Liver (tissue), 9 donors: ENCODE data around the gene ASXL1. TPM values are rescaled to one million over a fixed set of nuclear protein-coding genes. Genes with fewer than 3 reads are reported as not detected.

Experiments used
- DNase-seq: peaks from one replicate; pipeline ENCODE4 v3.0.0-alpha.2; 2017; ENCODE audit warnings: low spot score
- H3K27ac ChIP-seq, 2 donors: one replicate each; pipeline ENCODE4 v1.7.0; 2013; ENCODE audit warnings: inconsistent platforms in 2 of 2, low read length in 2 of 2, control low read depth in 1 of 2, low read depth in 1 of 2, mild to moderate bottlenecking in 1 of 2
- H3K27me3 ChIP-seq, 4 donors: one replicate each; pipeline versions ENCODE4 v1.6.1 to v1.7.0; 2013; ENCODE audit warnings: low read length in 3 of 4, inconsistent platforms in 1 of 4, mild to moderate bottlenecking in 1 of 4, moderate library complexity in 1 of 4; ENCODE audit not compliant: control insufficient read depth in 4 of 4, insufficient read depth in 4 of 4
- H3K36me3 ChIP-seq, 4 donors: one replicate each; pipeline versions ENCODE4 v1.6.1 to v1.7.0; 2013; ENCODE audit warnings: low read length in 3 of 4, mild to moderate bottlenecking in 3 of 4, low read depth in 1 of 4, moderate library complexity in 1 of 4; ENCODE audit not compliant: control insufficient read depth in 4 of 4, insufficient read depth in 3 of 4
- H3K4me1 ChIP-seq, 4 donors: one replicate each; pipeline versions ENCODE4 v1.6.1 to v1.7.0; 2013; ENCODE audit warnings: low read length in 3 of 4, mild to moderate bottlenecking in 3 of 4, moderate library complexity in 1 of 4; ENCODE audit not compliant: control insufficient read depth in 4 of 4, insufficient read depth in 4 of 4
- H3K4me3 ChIP-seq, 3 donors: one replicate each; pipeline versions ENCODE4 v1.6.1 to v1.7.0; 2013; ENCODE audit warnings: low read length in 3 of 3, control low read depth in 1 of 3, low read depth in 1 of 3, mild to moderate bottlenecking in 1 of 3
- H3K9ac ChIP-seq, 2 donors: one replicate each; pipeline ENCODE4 v1.7.0; 2013; ENCODE audit warnings: low read length in 2 of 2, mild to moderate bottlenecking in 2 of 2, moderate library complexity in 2 of 2, control low read depth in 1 of 2, low read depth in 1 of 2
- H3K9me3 ChIP-seq, 4 donors: one replicate each; pipeline versions ENCODE4 v1.6.1 to v1.7.0; 2013; ENCODE audit warnings: low read length in 3 of 4; ENCODE audit not compliant: control insufficient read depth in 4 of 4
- EGR1 ChIP-seq, 2 donors: IDR thresholded peaks; 2 replicates each; pipeline ENCODE4 v1.6.1; 2016 to 2018; ENCODE audit warnings: antibody characterized with exemption in 2 of 2, low read depth in 2 of 2
- FOXA1 ChIP-seq: IDR thresholded peaks from 2 replicates; pipeline ENCODE4 v1.6.1; 2016; ENCODE audit warnings: antibody characterized with exemption
- FOXA2 ChIP-seq: IDR thresholded peaks from 2 replicates; pipeline ENCODE4 v1.6.1; 2016; ENCODE audit warnings: antibody characterized with exemption
- GABPA ChIP-seq, 2 donors: IDR thresholded peaks in 1 of 2; conservative IDR thresholded peaks in 1 of 2; 2 replicates each; pipeline ENCODE4 v1.6.1; 2016; ENCODE audit warnings: antibody characterized with exemption in 2 of 2, mild to moderate bottlenecking in 1 of 2, moderate library complexity in 1 of 2
- HNF4A ChIP-seq, 2 donors: conservative IDR thresholded peaks; 2 replicates each; pipeline ENCODE4 v1.6.1; 2016; ENCODE audit warnings: antibody characterized with exemption in 2 of 2, mild to moderate bottlenecking in 2 of 2
- HNF4G ChIP-seq: IDR thresholded peaks from 2 replicates; pipeline ENCODE4 v1.6.1; 2016; ENCODE audit warnings: antibody characterized with exemption
- JUND ChIP-seq, 2 donors: IDR thresholded peaks; 2 replicates each; pipeline ENCODE4 v1.6.1; 2016; ENCODE audit warnings: antibody characterized with exemption in 2 of 2
- NR2F2 ChIP-seq: IDR thresholded peaks from 2 replicates; pipeline ENCODE4 v1.6.1; 2016; ENCODE audit warnings: antibody characterized with exemption
- RAD21 ChIP-seq, 2 donors: IDR thresholded peaks; 2 replicates each; pipeline ENCODE4 v1.6.1; 2016; ENCODE audit warnings: antibody characterized with exemption in 2 of 2, mild to moderate bottlenecking in 2 of 2
- RXRA ChIP-seq, 2 donors: IDR thresholded peaks; 2 replicates each; pipeline ENCODE4 v1.6.1; 2017 to 2018; ENCODE audit warnings: antibody characterized with exemption in 2 of 2, mild to moderate bottlenecking in 1 of 2
- SP1 ChIP-seq: IDR thresholded peaks from 2 replicates; pipeline ENCODE4 v1.6.1; 2018; ENCODE audit warnings: antibody characterized with exemption, mild to moderate bottlenecking
- TAF1 ChIP-seq: conservative IDR thresholded peaks from 2 replicates; pipeline ENCODE4 v1.6.1; 2016; ENCODE audit warnings: antibody characterized with exemption, mild to moderate bottlenecking
- YY1 ChIP-seq: IDR thresholded peaks from 2 replicates; pipeline ENCODE4 v1.6.1; 2016; ENCODE audit warnings: antibody characterized with exemption, mild to moderate bottlenecking
- WGBS: extraction: QIAGEN DNeasy Blood & Tissue Kit; methylation state at CpG from one replicate; pipeline ENCODE4 v1.1.7; 2013; 5-methylcytosine and 5-hydroxymethylcytosine counted together
- polyA plus RNA-seq, 2 donors: library from polyadenylated mRNA; stranded (reverse) in 1 of 2; unstranded in 1 of 2; fragments of 200-250 nt in 1 of 2; fragments of >200 nt in 1 of 2; fragmentation: Nextera tagmentation in 1 of 2; extraction: Ambion mirVana in 1 of 2; gene quantifications; one replicate each; pipeline versions ENCODE4 v1.2.1 to v1.2.3, GENCODE V29; 2013 to 2015
- total RNA-seq, 2 donors: library from RNA; depleted of rRNA; stranded (reverse); fragments of >200 nt; gene quantifications; one replicate each; pipeline ENCODE4 v1.2.3, GENCODE V29; 2014
- TF ChIP-seq, protein P1 (sequence below): IDR thresholded peaks from 2 replicates; pipeline ENCODE4 v1.6.1; 2016; ENCODE audit warnings: antibody characterized with exemption, mild to moderate bottlenecking
- TF ChIP-seq, protein P2 (sequence below): IDR thresholded peaks from 2 replicates; pipeline ENCODE4 v1.6.1; 2016; ENCODE audit warnings: antibody characterized with exemption
- TF ChIP-seq, protein P3 (sequence below): IDR thresholded peaks from 2 replicates; pipeline ENCODE4 v1.6.1; 2016; ENCODE audit warnings: antibody characterized with exemption
- donor health status: healthy.
- donor health status: healthy.
- donor health status: healthy.
- donor health status: healthy.
- donor health status: healthy.

ASXL1 gene
- total and polyA plus RNA-seq, 4 donors = 13.4 to 61.3 (median 24.5) TPM

DNA sequence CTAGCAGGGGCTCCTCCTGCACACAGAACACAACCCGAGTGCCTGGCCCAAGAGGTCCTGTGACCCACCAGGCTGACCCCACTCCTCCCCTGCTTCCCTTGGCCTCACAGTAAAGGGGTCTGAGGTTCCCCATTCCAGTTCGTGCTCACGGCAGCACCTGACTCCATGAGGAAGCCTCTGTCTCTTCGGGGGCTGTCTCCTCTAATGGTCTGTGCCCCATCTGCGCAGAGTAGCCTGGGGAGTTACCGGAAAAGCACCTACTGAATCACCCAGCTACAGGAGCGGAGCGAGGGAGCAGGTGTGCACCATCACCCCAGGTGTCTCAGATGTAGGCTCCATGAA, 93.2 kb downstream of the ASXL1 start:
- peaks cover 0 to 15% (median 6%) of the 10 kb centered on the region in 4 donors for H3K4me1 ChIP-seq
- no peak overlapping the region for H3K4me3 ChIP-seq
- DNase-seq = no peak
- 90% methylated on average over 8 of the region's 8 CpGs for WGBS
- no peaks in the 10 kb centered on the region for H3K9me3 ChIP-seq
- no peak for TF ChIP-seq TAF1
- no peak overlapping the region for H3K9ac ChIP-seq
- H3K27ac ChIP-seq = no peak overlapping the region
- H3K36me3 ChIP-seq = peaks cover 0 to 37% (median 14%) of the 10 kb centered on the region in 4 donors
- no peaks in the 10 kb centered on the region for H3K27me3 ChIP-seq

DNA sequence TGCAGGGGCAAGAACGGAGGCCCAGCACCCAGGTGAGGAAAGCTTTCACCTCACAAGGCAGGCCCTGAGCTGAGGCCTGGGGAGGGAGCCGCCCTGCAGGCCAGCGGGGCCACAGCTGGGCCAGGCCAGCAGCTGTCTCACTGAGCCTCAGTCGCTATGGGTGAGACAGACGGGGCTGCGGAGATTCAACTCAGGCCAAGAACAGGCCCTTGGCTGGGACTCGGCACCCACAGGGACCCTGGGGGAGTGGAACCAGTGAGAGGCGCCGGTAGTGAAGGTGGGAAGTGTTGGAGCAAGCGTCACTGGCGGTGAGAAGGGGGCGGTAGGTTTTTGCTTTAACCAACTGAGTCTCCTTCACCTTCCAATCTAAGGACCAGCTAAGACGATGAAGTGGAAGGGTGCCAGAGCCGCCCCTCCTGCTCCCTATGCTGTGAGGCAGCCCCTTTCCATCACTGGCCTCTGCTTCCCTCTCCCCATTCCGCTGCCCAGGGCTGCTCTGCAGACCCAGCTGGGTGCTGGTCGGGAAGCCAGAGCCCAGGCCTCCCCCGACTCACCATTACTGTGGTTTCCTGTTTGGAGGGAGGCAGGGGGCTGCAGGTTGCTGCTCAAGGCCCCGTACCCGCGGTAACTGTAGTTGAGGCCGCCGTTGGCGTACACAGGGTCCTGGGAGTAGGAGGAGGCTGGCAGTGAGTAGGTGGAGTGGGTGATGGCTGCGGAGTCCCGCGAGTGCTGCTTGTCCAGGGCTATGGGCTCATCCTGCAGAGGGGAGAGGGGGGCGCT, 93.7 kb downstream of the ASXL1 start:
- H3K27ac ChIP-seq = no peak overlapping the region
- 88% methylated on average over 27 of the region's 27 CpGs for WGBS
- no peak for DNase-seq

DNA sequence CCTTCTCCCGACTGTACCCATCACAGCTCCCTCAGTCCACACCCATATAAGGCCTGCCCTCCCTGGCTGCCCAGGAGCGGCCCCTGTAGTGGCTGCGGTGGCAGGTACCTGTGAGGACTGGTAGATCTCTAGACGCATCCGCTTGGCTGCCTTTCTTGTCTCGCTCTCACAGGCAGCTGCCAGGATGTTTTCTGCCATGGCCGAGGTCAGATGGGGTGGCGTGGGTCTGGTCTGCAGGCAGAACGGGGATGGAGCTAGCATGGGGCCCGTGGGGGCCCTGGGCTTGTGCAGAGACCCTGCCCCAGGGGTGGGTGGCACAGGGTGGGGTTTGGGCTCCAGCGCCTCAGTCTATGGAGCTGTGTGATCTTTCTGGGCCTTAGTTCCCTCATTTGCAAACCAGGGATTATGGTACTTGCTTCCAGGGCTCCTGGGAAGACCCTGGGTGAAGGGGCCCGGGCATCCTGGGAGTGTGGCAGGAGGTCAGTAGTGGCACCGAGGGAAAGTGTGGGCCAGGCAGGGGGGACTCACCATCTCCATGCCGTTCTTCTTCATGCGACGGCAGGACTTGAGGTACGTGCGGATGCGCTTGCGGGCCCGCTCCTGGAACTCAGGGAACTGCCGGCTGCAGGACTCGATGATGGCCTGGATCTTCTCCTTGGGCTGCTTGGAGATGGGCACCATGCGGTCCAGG, 94.8 kb downstream of the ASXL1 start:
- H3K9me3 ChIP-seq = no peaks in the 10 kb centered on the region
- no peak overlapping the region for H3K4me3 ChIP-seq
- H3K9ac ChIP-seq = no peak overlapping the region
- DNase-seq = no peak
- WGBS = 93% methylated on average over 24 of the region's 24 CpGs
- no peaks in the 10 kb centered on the region for H3K27me3 ChIP-seq
- H3K4me1 ChIP-seq = peaks cover 0 to 18% (median 9%) of the 10 kb centered on the region in 4 donors
- no peak overlapping the region for H3K27ac ChIP-seq
- H3K36me3 ChIP-seq = peaks cover 0 to 33% (median 14%) of the 10 kb centered on the region in 4 donors
- TF ChIP-seq FOXA2 (no peak), FOXA1 (no peak), NR2F2 (no peak), GABPA (IDR thresholded peaks at IDR 0.05 in 1 of 2, conservative IDR thresholded peaks at IDR 0.05 in 1 of 2) (no peak), JUND (IDR thresholded peaks at IDR 0.05) (no peak), RAD21 (IDR thresholded peaks at IDR 0.05) (no peak), RXRA (IDR thresholded peaks at IDR 0.05) (no peak), HNF4G (no peak), SP1 (no peak)
- TF ChIP-seq, protein P1, sequence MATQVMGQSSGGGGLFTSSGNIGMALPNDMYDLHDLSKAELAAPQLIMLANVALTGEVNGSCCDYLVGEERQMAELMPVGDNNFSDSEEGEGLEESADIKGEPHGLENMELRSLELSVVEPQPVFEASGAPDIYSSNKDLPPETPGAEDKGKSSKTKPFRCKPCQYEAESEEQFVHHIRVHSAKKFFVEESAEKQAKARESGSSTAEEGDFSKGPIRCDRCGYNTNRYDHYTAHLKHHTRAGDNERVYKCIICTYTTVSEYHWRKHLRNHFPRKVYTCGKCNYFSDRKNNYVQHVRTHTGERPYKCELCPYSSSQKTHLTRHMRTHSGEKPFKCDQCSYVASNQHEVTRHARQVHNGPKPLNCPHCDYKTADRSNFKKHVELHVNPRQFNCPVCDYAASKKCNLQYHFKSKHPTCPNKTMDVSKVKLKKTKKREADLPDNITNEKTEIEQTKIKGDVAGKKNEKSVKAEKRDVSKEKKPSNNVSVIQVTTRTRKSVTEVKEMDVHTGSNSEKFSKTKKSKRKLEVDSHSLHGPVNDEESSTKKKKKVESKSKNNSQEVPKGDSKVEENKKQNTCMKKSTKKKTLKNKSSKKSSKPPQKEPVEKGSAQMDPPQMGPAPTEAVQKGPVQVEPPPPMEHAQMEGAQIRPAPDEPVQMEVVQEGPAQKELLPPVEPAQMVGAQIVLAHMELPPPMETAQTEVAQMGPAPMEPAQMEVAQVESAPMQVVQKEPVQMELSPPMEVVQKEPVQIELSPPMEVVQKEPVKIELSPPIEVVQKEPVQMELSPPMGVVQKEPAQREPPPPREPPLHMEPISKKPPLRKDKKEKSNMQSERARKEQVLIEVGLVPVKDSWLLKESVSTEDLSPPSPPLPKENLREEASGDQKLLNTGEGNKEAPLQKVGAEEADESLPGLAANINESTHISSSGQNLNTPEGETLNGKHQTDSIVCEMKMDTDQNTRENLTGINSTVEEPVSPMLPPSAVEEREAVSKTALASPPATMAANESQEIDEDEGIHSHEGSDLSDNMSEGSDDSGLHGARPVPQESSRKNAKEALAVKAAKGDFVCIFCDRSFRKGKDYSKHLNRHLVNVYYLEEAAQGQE = no peak
- TF ChIP-seq, protein P2, sequence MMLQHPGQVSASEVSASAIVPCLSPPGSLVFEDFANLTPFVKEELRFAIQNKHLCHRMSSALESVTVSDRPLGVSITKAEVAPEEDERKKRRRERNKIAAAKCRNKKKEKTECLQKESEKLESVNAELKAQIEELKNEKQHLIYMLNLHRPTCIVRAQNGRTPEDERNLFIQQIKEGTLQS = no peak
- TF ChIP-seq, protein P3, sequence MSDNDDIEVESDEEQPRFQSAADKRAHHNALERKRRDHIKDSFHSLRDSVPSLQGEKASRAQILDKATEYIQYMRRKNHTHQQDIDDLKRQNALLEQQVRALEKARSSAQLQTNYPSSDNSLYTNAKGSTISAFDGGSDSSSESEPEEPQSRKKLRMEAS = no peak

More for the DNA sequence above, 93.7 kb downstream of the ASXL1 start:
- H3K4me3 ChIP-seq = no peak overlapping the region
- TF ChIP-seq, protein P2 = no peak
- no peak for TF ChIP-seq GABPA (IDR thresholded peaks at IDR 0.05 in 1 of 2, conservative IDR thresholded peaks at IDR 0.05 in 1 of 2)
- no peak for TF ChIP-seq NR2F2
- no peak for TF ChIP-seq YY1
- TF ChIP-seq EGR1 (IDR thresholded peaks at IDR 0.05; ENCODE audit: low read depth in 2 of 2) = no peak
- TF ChIP-seq FOXA1 = no peak
- TF ChIP-seq, protein P1 = no peak
- TF ChIP-seq RAD21 (IDR thresholded peaks at IDR 0.05) = no peak
- no peak for TF ChIP-seq HNF4A (conservative IDR thresholded peaks at IDR 0.05)
- TF ChIP-seq RXRA (IDR thresholded peaks at IDR 0.05) = no peak
- TF ChIP-seq HNF4G = no peak
- H3K27me3 ChIP-seq = no peaks in the 10 kb centered on the region
- H3K36me3 ChIP-seq = peaks cover 0 to 33% (median 14%) of the 10 kb centered on the region in 4 donors
- H3K9me3 ChIP-seq = no peaks in the 10 kb centered on the region
- H3K4me1 ChIP-seq = peaks cover 0 to 13% (median 4%) of the 10 kb centered on the region in 4 donors
- no peak overlapping the region for H3K9ac ChIP-seq
